Hepatocyte (in vitro differentiated cells): ENCODE data around the gene LCE4A. TPM values are rescaled to one million over a fixed set of nuclear protein-coding genes. Genes with fewer than 3 reads are reported as not detected.

ENCODE experiments used
- DNase-seq: peaks from one replicate; pipeline ENCODE4 v3.0.0-alpha.2; 2016; ENCODE audit warnings: low spot score
- H2AFZ ChIP-seq: fragments of 200-600 bp; sonication (generic); 2 replicates; pipeline ENCODE4 v1.6.0; 2016; ENCODE audit warnings: antibody characterized with exemption, mild to moderate bottlenecking
- H3K27ac ChIP-seq: fragments of 200-600 bp; sonication (generic); 2 replicates; pipeline ENCODE4 v1.5.1; 2016; ENCODE audit warnings: mild to moderate bottlenecking
- H3K27me3 ChIP-seq: fragments of 200-600 bp; sonication (generic); 2 replicates; pipeline ENCODE4 v1.6.1; 2016
- H3K36me3 ChIP-seq: fragments of 200-600 bp; sonication (generic); replicated peaks from 2 replicates; pipeline ENCODE4 v1.5.1; 2016; ENCODE audit warnings: low read depth; ENCODE audit not compliant: insufficient read depth
- H3K4me1 ChIP-seq: fragments of 200-600 bp; sonication (generic); 2 replicates; pipeline ENCODE4 v1.5.1; 2016; ENCODE audit warnings: mild to moderate bottlenecking, moderate library complexity; ENCODE audit not compliant: insufficient read depth
- H3K4me2 ChIP-seq: fragments of 200-600 bp; sonication (generic); 2 replicates; pipeline ENCODE4 v1.6.0; 2016
- H3K4me3 ChIP-seq: fragments of 200-600 bp; sonication (generic); 2 replicates; pipeline ENCODE4 v1.5.1; 2016; ENCODE audit warnings: mild to moderate bottlenecking
- H3K79me2 ChIP-seq: fragments of 200-600 bp; sonication (generic); 2 replicates; pipeline ENCODE4 v1.6.0; 2017; ENCODE audit warnings: mild to moderate bottlenecking
- H3K9me2 ChIP-seq: fragments of 200-600 bp; sonication (generic); replicated peaks from 2 replicates; pipeline ENCODE4 v1.6.0; 2017; ENCODE audit warnings: mild to moderate bottlenecking; ENCODE audit not compliant: insufficient read depth
- H3K9me3 ChIP-seq: fragments of 200-600 bp; sonication (generic); 2 replicates; pipeline ENCODE4 v1.5.1; 2016; ENCODE audit warnings: low read depth, mild to moderate bottlenecking
- H4K20me1 ChIP-seq: fragments of 200-600 bp; sonication (generic); 2 replicates; pipeline ENCODE4 v1.6.0; 2016; ENCODE audit warnings: mild to moderate bottlenecking; ENCODE audit not compliant: insufficient read depth, poor library complexity, severe bottlenecking
- EZH2 ChIP-seq: fragments of 200-600 bp; sonication (generic); IDR thresholded peaks from 2 replicates; pipeline ENCODE4 v1.6.1; 2016; ENCODE audit warnings: antibody characterized with exemption, mild to moderate bottlenecking, borderline replicate concordance
- EZH2phosphoT487 ChIP-seq: fragments of 200-600 bp; sonication (generic); IDR thresholded peaks from one replicate; pipeline ENCODE4 v1.6.1; 2018; ENCODE audit warnings: antibody characterized with exemption, mild to moderate bottlenecking, low read depth, moderate library complexity; ENCODE audit not compliant: unreplicated experiment, severe bottlenecking
- WGBS: methylation state at CpG from one replicate; pipeline ENCODE4 v1.1.6; 2016; ENCODE audit warnings: low lambda C conversion rate; ENCODE audit errors: missing lambda C conversion rate; 5-methylcytosine and 5-hydroxymethylcytosine counted together
- polyA plus RNA-seq: library from polyadenylated mRNA; unstranded; fragments of >200 nt; fragmentation: Nextera tagmentation; extraction: Ambion mirVana; gene quantifications from 2 replicates; pipeline ENCODE4 v1.2.1, GENCODE V29; 2016
- total RNA-seq: library from RNA; depleted of rRNA; stranded (reverse); fragments of >200 nt; gene quantifications from 2 replicates; pipeline ENCODE4 v1.2.3, GENCODE V29; 2014
- TF ChIP-seq, protein P1 (sequence below): fragments of 200-600 bp; sonication (generic); IDR thresholded peaks from 2 replicates; pipeline ENCODE4 v1.5.1; 2016; ENCODE audit warnings: antibody characterized with exemption, mild to moderate bottlenecking; ENCODE audit not compliant: poor library complexity

The LCE4A gene
- total and polyA plus RNA-seq, 2 experiments from 2014 or later: not detected

GRCh38 chr1:152743371-152744145 is 35.6 kb downstream of the LCE4A start:
- Histone ChIP-seq H2AFZ (no peak overlapping the region), H3K4me2 (no peak overlapping the region), H3K4me3 (no peak overlapping the region), H4K20me1 (no peaks in the 10 kb centered on the region), H3K9me2 (no peaks in the 10 kb centered on the region), H3K27ac (no peak overlapping the region), H3K9me3 (peaks cover 3% of the 10 kb centered on the region), H3K36me3 (no peaks in the 10 kb centered on the region), H3K79me2 (no peaks in the 10 kb centered on the region), H3K4me1 (no peaks in the 10 kb centered on the region), H3K27me3 (no peaks in the 10 kb centered on the region)
- WGBS: 37% methylated on average over 2 of the region's 2 CpGs
- TF ChIP-seq EZH2 (no peak), EZH2phosphoT487 (no peak)
- TF ChIP-seq, protein P1, sequence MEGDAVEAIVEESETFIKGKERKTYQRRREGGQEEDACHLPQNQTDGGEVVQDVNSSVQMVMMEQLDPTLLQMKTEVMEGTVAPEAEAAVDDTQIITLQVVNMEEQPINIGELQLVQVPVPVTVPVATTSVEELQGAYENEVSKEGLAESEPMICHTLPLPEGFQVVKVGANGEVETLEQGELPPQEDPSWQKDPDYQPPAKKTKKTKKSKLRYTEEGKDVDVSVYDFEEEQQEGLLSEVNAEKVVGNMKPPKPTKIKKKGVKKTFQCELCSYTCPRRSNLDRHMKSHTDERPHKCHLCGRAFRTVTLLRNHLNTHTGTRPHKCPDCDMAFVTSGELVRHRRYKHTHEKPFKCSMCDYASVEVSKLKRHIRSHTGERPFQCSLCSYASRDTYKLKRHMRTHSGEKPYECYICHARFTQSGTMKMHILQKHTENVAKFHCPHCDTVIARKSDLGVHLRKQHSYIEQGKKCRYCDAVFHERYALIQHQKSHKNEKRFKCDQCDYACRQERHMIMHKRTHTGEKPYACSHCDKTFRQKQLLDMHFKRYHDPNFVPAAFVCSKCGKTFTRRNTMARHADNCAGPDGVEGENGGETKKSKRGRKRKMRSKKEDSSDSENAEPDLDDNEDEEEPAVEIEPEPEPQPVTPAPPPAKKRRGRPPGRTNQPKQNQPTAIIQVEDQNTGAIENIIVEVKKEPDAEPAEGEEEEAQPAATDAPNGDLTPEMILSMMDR: no peak
- DNase-seq: no peak

- Histone ChIP-seq H3K4me3 (no peak overlapping the region), H3K4me1 (no peaks in the 10 kb centered on the region), H3K4me2 (no peak overlapping the region), H4K20me1 (no peaks in the 10 kb centered on the region), H3K27ac (no peak overlapping the region), H3K79me2 (no peaks in the 10 kb centered on the region), H3K27me3 (no peaks in the 10 kb centered on the region), H3K9me3 (peaks cover 3% of the 10 kb centered on the region), H2AFZ (no peak overlapping the region), H3K36me3 (no peaks in the 10 kb centered on the region), H3K9me2 (no peaks in the 10 kb centered on the region)
- TF ChIP-seq EZH2phosphoT487: no peak
- no peak for TF ChIP-seq EZH2
- TF ChIP-seq, protein P1: no peak
- 88% methylated on average over 4 of the region's 4 CpGs for WGBS
- DNase-seq: no peak
Observed at GRCh38 chr1:152745289-152745704, 37.3 kb downstream of the LCE4A start.

DNA sequence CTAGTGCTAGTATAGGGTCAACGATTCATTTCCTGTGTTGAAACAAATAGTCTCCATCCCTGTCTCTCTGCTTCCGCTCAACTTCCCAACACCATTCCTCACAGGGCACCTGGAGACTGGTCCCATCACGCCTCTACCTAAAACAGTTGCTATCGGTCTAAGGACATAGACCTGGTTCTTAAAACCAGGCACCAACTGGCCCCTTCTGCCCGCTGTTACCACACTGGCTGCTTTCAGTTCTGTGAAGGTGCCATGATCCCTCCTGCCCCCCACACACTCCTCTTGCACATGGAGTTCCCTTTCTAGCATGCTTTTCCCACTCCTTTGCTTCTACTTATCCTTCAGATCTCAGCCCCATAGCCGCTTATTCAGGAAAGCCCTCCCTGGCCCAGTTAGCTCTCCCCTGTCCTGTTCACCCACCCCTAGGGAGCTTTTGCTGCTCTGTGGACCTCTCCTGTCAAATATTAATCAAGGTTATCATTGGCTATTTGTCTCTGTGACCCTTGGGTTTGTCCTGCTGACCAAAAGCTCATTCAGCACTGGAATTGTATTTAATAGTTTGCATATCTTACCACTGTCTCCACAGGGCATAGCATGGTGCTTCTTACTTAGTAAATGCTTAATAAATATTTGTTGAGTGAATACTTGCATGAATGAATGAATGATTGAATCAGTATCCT is 37.9 kb downstream of the LCE4A start:
- Histone ChIP-seq H3K27me3 (no peaks in the 10 kb centered on the region), H3K9me3 (peaks cover 3% of the 10 kb centered on the region), H3K36me3 (no peaks in the 10 kb centered on the region), H3K27ac (no peak overlapping the region), H3K79me2 (no peaks in the 10 kb centered on the region), H4K20me1 (no peaks in the 10 kb centered on the region), H3K9me2 (no peaks in the 10 kb centered on the region), H3K4me2 (no peak overlapping the region), H2AFZ (no peak overlapping the region), H3K4me1 (no peaks in the 10 kb centered on the region), H3K4me3 (no peak overlapping the region)
- no peak for TF ChIP-seq EZH2phosphoT487
- TF ChIP-seq EZH2: no peak
- TF ChIP-seq, protein P1: no peak
- 77% methylated on average over 6 of the region's 6 CpGs for WGBS
- no peak for DNase-seq
